PC-3 (cell line): ENCODE data around the gene CGN.

Experiments
- EZH2 ChIP-seq: fragments of 300-600 bp; sonication (generic); IDR thresholded peaks from one replicate; pipeline ENCODE4 v1.6.1; 2017; ENCODE audit warnings: antibody characterized with exemption, mild to moderate bottlenecking, low read length; ENCODE audit not compliant: unreplicated experiment
- EZH2phosphoT487 ChIP-seq: fragments of 300-600 bp; sonication (generic); IDR thresholded peaks from 2 replicates; pipeline ENCODE4 v1.6.1; 2018; ENCODE audit warnings: mild to moderate bottlenecking, antibody characterized with exemption, low read length, borderline replicate concordance
- TF ChIP-seq, protein P1 (sequence below): fragments of 300-600 bp; sonication (generic); conservative IDR thresholded peaks from 2 replicates; pipeline ENCODE4 v1.5.1; 2017; ENCODE audit warnings: antibody characterized with exemption, low read depth, mild to moderate bottlenecking, low read length

DNA sequence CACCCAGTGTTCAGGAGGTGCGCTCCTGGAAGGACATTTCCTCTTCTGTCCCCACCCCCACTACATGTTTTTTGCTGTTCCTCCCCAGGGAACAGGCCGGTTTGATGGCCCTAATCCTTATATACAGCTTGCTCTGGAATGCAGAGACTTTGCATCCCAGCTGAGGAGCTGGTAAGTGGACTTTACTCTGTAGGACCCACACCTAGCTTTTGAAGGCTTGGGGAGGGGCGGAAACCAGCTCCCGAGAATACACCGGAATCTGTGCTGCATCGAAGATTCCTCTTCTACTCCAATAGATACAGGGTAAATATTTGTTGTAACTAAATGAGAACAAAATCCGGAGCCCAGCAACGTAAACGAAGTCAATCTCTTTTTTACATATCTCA, 1.2 kb upstream of the CGN start:
- TF ChIP-seq EZH2 = no peak
- TF ChIP-seq, protein P1, sequence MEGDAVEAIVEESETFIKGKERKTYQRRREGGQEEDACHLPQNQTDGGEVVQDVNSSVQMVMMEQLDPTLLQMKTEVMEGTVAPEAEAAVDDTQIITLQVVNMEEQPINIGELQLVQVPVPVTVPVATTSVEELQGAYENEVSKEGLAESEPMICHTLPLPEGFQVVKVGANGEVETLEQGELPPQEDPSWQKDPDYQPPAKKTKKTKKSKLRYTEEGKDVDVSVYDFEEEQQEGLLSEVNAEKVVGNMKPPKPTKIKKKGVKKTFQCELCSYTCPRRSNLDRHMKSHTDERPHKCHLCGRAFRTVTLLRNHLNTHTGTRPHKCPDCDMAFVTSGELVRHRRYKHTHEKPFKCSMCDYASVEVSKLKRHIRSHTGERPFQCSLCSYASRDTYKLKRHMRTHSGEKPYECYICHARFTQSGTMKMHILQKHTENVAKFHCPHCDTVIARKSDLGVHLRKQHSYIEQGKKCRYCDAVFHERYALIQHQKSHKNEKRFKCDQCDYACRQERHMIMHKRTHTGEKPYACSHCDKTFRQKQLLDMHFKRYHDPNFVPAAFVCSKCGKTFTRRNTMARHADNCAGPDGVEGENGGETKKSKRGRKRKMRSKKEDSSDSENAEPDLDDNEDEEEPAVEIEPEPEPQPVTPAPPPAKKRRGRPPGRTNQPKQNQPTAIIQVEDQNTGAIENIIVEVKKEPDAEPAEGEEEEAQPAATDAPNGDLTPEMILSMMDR = no peak
- TF ChIP-seq EZH2phosphoT487 = no peak
